HEK293T (cell line): ENCODE data around the gene TOP3A.

Source experiments
- BHLHE40 ChIP-seq: fragments of 450-650 bp; IDR thresholded peaks from 2 replicates; pipeline ENCODE4 v1.6.1; 2016; ENCODE audit warnings: mild to moderate bottlenecking, moderate library complexity, borderline replicate concordance
- FOXA1 ChIP-seq: fragments of 450-650 bp; IDR thresholded peaks from 2 replicates; pipeline ENCODE4 v1.6.1; 2016; ENCODE audit warnings: mild to moderate bottlenecking
- FOXK2 ChIP-seq: fragments of 450-650 bp; IDR thresholded peaks from 2 replicates; pipeline ENCODE4 v1.6.1; 2016; ENCODE audit warnings: mild to moderate bottlenecking
- FOXM1 ChIP-seq: fragments of 450-650 bp; IDR thresholded peaks from 2 replicates; pipeline ENCODE4 v1.6.1; 2017; ENCODE audit warnings: mild to moderate bottlenecking, borderline replicate concordance
- SP1 ChIP-seq: fragments of 450-650 bp; IDR thresholded peaks from 2 replicates; pipeline ENCODE4 v1.6.1; 2017
- SUZ12 ChIP-seq: fragments of 450-650 bp; IDR thresholded peaks from 2 replicates; pipeline ENCODE4 v1.6.1; 2016; ENCODE audit warnings: mild to moderate bottlenecking
- TARDBP ChIP-seq: fragments of 450-650 bp; IDR thresholded peaks from 2 replicates; pipeline ENCODE4 v1.6.1; 2016
- ZNF384 ChIP-seq: fragments of 450-650 bp; IDR thresholded peaks from 2 replicates; pipeline ENCODE4 v1.6.1; 2016

- no peak for TF ChIP-seq ZNF384
- no peak for TF ChIP-seq SP1
- TF ChIP-seq SUZ12 = no peak
- TF ChIP-seq TARDBP = no peak
- TF ChIP-seq FOXK2 = no peak
- no peak for TF ChIP-seq FOXA1
- TF ChIP-seq FOXM1 = no peak
- TF ChIP-seq BHLHE40 = no peak
Observed at GRCh38 chr17:18261146-18261515, 53.7 kb downstream of the TOP3A start.
